ENCODE measurements around the gene PAK1.
"Not testable (repeated sequence)": the region's sequence is repeated elsewhere in the genome, so short reads cannot be mapped to it uniquely, and the experiment has no call there.

The PAK1 gene

GRCh38 chr11:77303328-77303727 is 170.6 kb downstream of the PAK1 start:
- DNase-seq (ENCODE audit: low read depth): no peak

DNA sequence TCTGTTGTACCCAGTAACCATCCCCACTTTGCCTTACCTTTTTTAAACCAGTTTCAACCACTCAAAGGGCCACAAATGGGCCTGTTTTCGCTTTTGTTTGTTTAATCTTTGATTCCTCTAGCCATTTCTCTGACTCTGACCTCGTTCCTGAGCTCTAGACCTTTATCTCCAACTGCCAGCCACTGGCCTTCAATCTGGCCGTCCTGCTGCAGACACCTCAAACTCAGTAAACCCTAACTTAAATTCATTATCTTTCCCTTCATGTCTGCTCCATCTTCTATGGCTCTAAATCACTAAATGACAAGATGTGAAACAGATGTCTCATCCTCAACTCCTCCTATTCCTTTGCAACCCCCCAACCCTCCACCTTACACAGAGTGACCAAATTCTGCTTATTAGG is 171.1 kb downstream of the PAK1 start:
- DNase-seq (ENCODE audit: low read depth): no peak

GRCh38 chr11:77301510-77301909 is 172.4 kb downstream of the PAK1 start, which contains the start of gene GDPD4:
Gene GDPD4 (minus strand): TSS chr11:77301686. CDS start chr11:77285137, 16,549 bp downstream.
- DNase-seq (ENCODE audit: low read depth): no peak

DNA sequence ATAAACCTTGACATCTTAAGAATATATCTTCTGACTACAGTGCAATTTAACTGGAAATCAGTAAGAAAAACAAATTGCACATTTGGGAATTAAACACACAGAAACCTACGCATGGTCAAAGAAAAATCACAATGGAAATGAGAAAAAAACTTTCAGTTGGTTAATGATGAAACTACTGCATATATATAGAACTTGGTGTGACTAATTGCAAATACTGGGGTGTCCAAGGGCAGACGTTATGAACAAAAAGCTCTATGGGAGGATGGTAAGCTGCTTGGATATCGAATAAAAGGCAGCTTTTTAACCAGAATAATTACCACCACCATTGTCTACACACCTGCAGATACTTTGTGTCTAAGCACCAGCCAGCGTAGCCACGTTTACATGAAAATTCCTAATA is 173.2 kb downstream of the PAK1 start:
- DNase-seq (ENCODE audit: low read depth): no peak

DNA sequence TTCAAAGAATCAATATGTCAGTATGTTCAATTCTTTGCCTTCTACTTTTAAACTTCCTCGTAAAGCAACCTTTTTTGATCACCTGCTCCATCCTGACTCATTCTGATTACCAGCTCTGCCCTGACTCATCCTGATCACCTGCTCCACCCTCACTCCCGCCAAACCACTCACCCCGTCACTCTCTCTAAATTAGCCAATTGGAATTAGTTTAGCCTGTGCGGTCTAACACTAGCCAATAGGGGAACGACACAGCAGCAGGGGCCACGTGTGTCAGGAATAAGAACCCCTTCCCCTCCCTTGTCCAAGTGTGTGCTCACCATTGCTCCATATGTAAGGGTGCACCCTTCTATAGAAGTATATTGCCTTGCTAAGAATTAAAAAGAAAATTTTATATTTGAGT is 173.9 kb downstream of the PAK1 start:
- not testable (repeated sequence) for DNase-seq (ENCODE audit: low read depth)

- DNase-seq (ENCODE audit: low read depth): no peak
Measured at GRCh38 chr11:77299528-77299993, 174.3 kb downstream of the PAK1 start.

DNA sequence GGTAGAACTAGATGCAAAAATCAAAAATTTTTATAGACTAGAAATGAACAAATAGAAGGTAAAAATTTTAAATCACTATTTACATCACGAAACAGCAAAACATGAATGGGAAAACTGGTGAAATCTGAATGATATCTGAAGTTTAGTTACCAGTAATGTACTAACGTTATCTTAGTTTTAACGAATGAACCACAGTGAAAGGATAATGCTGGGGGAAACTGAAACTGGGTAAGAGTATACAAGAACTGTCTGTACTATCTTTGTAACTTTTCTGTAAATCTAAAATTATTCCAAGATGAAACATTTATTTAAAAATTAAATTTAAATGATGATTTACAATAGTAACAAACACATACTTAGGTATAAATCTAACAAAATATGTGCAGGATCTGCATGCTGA is 179.9 kb downstream of the PAK1 start:
- no peak for DNase-seq (ENCODE audit: low read depth)

- no peak for DNase-seq (ENCODE audit: low read depth)
Measured at GRCh38 chr11:77289737-77290136, 184.2 kb downstream of the PAK1 start.

- DNase-seq (ENCODE audit: low read depth): peak; percentile 82
Measured at GRCh38 chr11:77287615-77288273, 186.2 kb downstream of the PAK1 start.

- DNase-seq (ENCODE audit: low read depth): no peak
Measured at GRCh38 chr11:77287136-77287535, 186.8 kb downstream of the PAK1 start.

DNA sequence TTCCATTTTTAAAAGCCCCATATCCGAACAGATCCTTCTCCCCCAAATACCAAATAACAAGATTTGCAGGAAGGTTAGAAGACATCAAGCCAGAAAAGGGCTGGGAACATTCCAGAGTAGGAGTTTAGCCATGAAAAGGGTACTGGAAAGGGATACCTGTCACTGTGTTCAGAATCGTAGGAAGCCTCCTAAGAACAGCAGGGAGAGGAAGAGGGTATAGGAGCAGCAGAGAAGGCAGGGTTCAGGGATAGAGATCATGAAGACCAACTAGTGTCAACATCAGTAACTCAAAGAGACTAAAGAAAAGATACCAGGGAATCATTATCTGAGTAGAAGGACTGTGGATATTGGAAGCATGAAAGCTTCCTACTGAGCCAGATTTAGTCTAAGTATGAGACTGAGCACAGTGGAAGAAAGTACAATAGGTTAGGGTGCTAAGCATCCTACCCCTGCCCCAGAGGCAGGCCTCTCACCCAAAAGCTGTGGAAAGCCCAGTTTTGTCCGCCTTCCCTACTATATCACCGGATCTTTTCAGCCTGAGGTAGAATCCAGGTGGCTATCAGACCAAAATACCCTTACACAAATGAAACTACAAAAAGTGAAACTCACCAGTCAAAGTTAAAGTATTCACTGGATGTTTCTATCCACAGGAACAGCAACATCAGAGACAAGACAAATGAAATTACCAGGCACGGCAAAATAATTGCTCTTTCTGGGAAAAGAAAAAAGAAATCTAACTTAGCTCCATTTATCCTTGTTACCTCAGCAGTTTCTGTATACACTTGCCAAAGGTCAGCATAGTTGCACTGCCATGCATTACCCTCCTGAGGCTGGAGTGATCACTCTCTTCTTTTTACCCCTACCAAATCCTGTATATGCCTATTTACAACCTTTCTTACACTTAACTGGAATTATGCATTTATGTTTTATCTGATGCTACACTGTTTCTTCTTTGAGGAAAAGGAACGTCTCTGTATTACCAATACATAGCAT is 189.1 kb downstream of the PAK1 start:
- no peak for DNase-seq (ENCODE audit: low read depth)

- no peak for DNase-seq (ENCODE audit: low read depth)
Measured at GRCh38 chr11:77283101-77283500, 190.8 kb downstream of the PAK1 start.

- no peak for DNase-seq (ENCODE audit: low read depth)
Measured at GRCh38 chr11:77278595-77279506, 195.0 kb downstream of the PAK1 start.

GRCh38 chr11:77276271-77276670 is 197.6 kb downstream of the PAK1 start:
- DNase-seq (ENCODE audit: low read depth): no peak

All from GM04504 (cell line).